Right lobe of liver (tissue), 6 donors: ENCODE data around the gene TMEM192. TPM values are rescaled to one million over a fixed set of nuclear protein-coding genes. Genes with fewer than 3 reads are reported as not detected.

Experiments
- ATAC-seq, 4 donors: fragments of 200-7000 bp; cut with Tn5 transposase; one replicate each; pipeline ENCODE4 v1.9.1; 2020; ENCODE audit warnings: mild to moderate bottlenecking in 4 of 4, moderate library complexity in 4 of 4
- DNase-seq, 3 donors: peaks; one replicate each; pipeline ENCODE4 v3.0.0-alpha.2; 2020
- H3K27ac ChIP-seq, 3 donors: fragments of 200-600 bp; one replicate each; pipeline ENCODE4 v1.8.0; 2022
- H3K27me3 ChIP-seq, 2 donors: fragments of 200-600 bp; one replicate each; pipeline ENCODE4 v1.8.0; 2022
- H3K36me3 ChIP-seq, 4 donors: fragments of 200-600 bp; sonication (generic) in 1 of 4; one replicate each; pipeline versions ENCODE4 v1.5.1 to v1.8.0; 2017 to 2022; ENCODE audit warnings: control low read depth in 1 of 4
- H3K4me1 ChIP-seq, 4 donors: fragments of 200-600 bp; sonication (generic) in 1 of 4; one replicate each; pipeline versions ENCODE4 v1.5.1 to v1.8.0; 2017 to 2022; ENCODE audit warnings: control low read depth in 1 of 4
- H3K4me3 ChIP-seq, 3 donors: fragments of 200-600 bp; one replicate each; pipeline ENCODE4 v1.8.0; 2022
- H3K9me3 ChIP-seq, 4 donors: fragments of 200-600 bp; sonication (generic) in 1 of 4; one replicate each; pipeline versions ENCODE4 v1.5.1 to v1.8.0; 2017 to 2022; ENCODE audit warnings: control low read depth in 1 of 4
- POLR2A ChIP-seq: fragments of 450-650 bp; IDR thresholded peaks from one replicate; pipeline ENCODE4 v1.6.1; 2017; ENCODE audit warnings: antibody characterized with exemption, mild to moderate bottlenecking
- WGBS: methylation state at CpG from one replicate; pipeline ENCODE4 v1.1.6; 2018; ENCODE audit warnings: low coverage, low lambda C conversion rate; ENCODE audit not compliant: insufficient coverage; ENCODE audit errors: missing lambda C conversion rate; 5-methylcytosine and 5-hydroxymethylcytosine counted together
- intact Hi-C, 2 donors: fragments of 100-400 bp; cut with DNase I; formaldehyde crosslinking; loops; one replicate each; pipeline versions ENCODE4 v1.11.2 to v1.14.1; 2022
- total RNA-seq, 6 experiments: library from RNA; depleted of rRNA in 2 of 6; stranded (reverse); fragments of >200 nt in 2 of 6; fragmentation: NEBNext Ultra II Directional in 3 of 6; extraction: Animal tissue kit (Norgen Biotek cat#: 25700) in 3 of 6; gene quantifications; one replicate each; pipeline versions ENCODE4 v1.1.0 to v1.2.4, GENCODE V29; 2016 to 2023
- TF ChIP-seq, protein P1 (sequence below), 4 donors: fragments of 200-600 bp in 3 of 4; fragments of 450-650 bp in 1 of 4; IDR thresholded peaks; one replicate each; pipeline versions ENCODE4 v1.5.1 to v1.8.0; 2016 to 2022; ENCODE audit warnings: antibody characterized with exemption in 4 of 4, mild to moderate bottlenecking in 2 of 4
- donor health status: DM: no; HTN: yes; CAD: no.
- donor health status: DM: no; HTN: no; CAD: no.
- donor health status: DM: no; HTN: no; CAD: no.
- donor health status: DM: no; HTN: yes; CAD: no.
- donor health status: DM: no; HTN: yes; CAD: no.

TMEM192 gene
- total RNA-seq, 6 experiments from 2014 or later = 16.2 to 40.0 (median 23.3) TPM

DNA sequence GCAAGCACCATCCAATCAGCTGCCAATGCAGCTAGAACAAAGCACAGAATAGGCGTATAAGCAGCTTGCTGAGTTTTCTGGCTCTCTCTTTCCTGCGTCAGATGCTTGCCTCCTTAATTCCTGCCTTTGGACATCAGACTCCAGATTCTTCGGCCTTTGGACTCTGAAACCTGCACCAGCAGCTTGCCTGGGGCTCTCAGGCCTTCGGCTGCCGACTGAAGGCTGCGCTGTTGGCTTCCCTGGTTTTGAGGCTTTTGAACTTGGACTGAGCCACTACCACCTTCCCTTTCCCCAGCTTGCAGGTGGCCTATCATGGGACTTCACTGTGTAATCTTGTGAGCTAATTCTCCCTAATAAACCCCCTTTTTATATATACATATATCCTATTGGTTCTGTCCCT is 6.1 kb downstream of the TMEM192 start:
- no peak for TF ChIP-seq POLR2A
- TF ChIP-seq, protein P1, sequence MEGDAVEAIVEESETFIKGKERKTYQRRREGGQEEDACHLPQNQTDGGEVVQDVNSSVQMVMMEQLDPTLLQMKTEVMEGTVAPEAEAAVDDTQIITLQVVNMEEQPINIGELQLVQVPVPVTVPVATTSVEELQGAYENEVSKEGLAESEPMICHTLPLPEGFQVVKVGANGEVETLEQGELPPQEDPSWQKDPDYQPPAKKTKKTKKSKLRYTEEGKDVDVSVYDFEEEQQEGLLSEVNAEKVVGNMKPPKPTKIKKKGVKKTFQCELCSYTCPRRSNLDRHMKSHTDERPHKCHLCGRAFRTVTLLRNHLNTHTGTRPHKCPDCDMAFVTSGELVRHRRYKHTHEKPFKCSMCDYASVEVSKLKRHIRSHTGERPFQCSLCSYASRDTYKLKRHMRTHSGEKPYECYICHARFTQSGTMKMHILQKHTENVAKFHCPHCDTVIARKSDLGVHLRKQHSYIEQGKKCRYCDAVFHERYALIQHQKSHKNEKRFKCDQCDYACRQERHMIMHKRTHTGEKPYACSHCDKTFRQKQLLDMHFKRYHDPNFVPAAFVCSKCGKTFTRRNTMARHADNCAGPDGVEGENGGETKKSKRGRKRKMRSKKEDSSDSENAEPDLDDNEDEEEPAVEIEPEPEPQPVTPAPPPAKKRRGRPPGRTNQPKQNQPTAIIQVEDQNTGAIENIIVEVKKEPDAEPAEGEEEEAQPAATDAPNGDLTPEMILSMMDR (IDR thresholded peaks at IDR 0.05) = no peak
- 41% methylated on average over 6 of the region's 6 CpGs for WGBS
- Histone ChIP-seq H3K27me3 (no peaks in the 10 kb centered on the region), H3K9me3 (no peaks in the 10 kb centered on the region), H3K4me3 (no peak overlapping the region), H3K36me3 (peaks cover 0 to 15% (median 7%) of the 10 kb centered on the region in 4 donors), H3K27ac (peak overlapping the region in 1 of 3 donors; percentile 10), H3K4me1 (peaks cover 0 to 16% (median 2%) of the 10 kb centered on the region in 4 donors)
- no peak for DNase-seq
- intact Hi-C loops = no loop called here
- ATAC-seq = peak; percentile 54 to 89 (median 71)

DNA sequence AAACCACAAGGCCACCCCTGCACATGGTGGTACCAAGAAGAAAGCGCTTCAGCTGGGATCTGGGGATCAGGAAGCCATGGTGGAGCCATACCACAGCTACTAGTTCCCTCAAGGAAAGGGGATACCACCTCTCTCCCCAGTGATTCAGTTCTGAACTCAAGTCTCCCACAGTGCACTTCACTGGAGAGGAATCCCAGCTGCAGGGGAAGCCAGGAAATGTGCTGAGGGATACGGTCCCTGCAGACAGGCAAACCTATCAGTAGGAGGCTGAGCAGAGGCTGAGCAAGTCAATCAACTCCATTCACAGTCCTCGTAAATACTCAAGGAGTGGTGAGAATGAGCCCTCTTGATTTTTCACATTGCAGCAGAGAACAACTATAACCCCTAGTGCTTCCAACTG is 11.0 kb downstream of the TMEM192 start:
- peaks cover 0 to 53% (median 13%) of the 10 kb centered on the region in 4 donors for H3K36me3 ChIP-seq
- H3K9me3 ChIP-seq = no peaks in the 10 kb centered on the region
- DNase-seq = no peak
- intact Hi-C loops = no loop called here
- peaks cover 0 to 6% (median 0%) of the 10 kb centered on the region in 4 donors for H3K4me1 ChIP-seq
- ATAC-seq = no peak
- no peak overlapping the region for H3K4me3 ChIP-seq
- H3K27me3 ChIP-seq = no peaks in the 10 kb centered on the region
- H3K27ac ChIP-seq = no peak overlapping the region
- WGBS = 90% methylated on average over 3 of the region's 3 CpGs
- TF ChIP-seq, protein P1 (IDR thresholded peaks at IDR 0.05) = no peak
- no peak for TF ChIP-seq POLR2A

DNA sequence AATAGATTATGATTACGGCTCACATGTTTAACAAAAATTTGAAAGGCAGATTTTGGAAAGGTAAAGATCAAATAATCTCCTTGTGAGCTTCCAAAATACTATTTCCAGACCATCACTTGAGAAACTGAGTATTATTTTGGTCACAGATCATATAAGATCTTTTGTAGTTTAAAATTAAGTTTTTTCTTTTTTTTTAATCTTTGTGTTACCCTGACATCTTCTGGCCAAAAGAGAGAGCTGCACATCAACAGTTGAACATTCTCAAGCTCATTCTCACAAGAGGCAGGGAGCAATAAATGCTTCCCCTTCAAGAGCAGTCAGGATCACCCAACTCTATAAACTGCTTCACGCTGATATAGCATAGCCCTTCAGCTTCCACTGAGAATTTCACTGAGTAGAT is 15.9 kb downstream of the TMEM192 start:
- peaks cover 0 to 76% (median 8%) of the 10 kb centered on the region in 4 donors for H3K36me3 ChIP-seq
- no peak overlapping the region for H3K4me3 ChIP-seq
- H3K27me3 ChIP-seq = no peaks in the 10 kb centered on the region
- 83% methylated on average over 2 of the region's 2 CpGs for WGBS
- no peak for TF ChIP-seq POLR2A
- TF ChIP-seq, protein P1 (IDR thresholded peaks at IDR 0.05) = peak; percentile 19 to 53 (median 48)
- peak in 3 of 4 donors; percentile 35 to 54 (median 42) for ATAC-seq
- intact Hi-C loops = loop anchor here in 1 of 2 donors (10.0 kb wide), 1 partner anchor 322 kb away; no protein-coding TSS in a partner anchor
- no peaks in the 10 kb centered on the region for H3K4me1 ChIP-seq
- DNase-seq = no peak
- H3K9me3 ChIP-seq = no peaks in the 10 kb centered on the region
- H3K27ac ChIP-seq = no peak overlapping the region

DNA sequence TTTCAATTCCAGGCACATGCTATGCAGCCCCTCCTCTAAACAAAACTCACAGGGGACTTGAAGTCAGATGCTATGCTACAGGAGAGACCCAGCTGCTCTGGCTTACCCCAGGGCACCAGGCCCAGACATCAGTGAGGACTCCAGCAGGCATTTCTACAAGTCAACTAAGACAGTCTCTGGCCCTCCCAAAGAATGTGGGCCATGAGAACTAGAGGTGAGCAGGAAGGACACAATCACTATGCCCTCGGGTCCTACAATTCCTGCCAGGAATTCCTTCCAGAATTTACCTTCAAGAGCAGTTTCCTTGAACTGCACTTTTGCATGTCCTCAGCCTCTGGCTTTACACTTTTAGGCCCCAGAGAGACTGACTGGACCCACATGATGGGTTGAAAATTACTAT is 17.4 kb downstream of the TMEM192 start:
- no peak for TF ChIP-seq POLR2A
- TF ChIP-seq, protein P1 (IDR thresholded peaks at IDR 0.05) = no peak
- ATAC-seq = no peak
- Histone ChIP-seq H3K4me1 (no peaks in the 10 kb centered on the region), H3K4me3 (no peak overlapping the region), H3K27me3 (no peaks in the 10 kb centered on the region), H3K36me3 (peaks cover 0 to 61% (median 6%) of the 10 kb centered on the region in 4 donors), H3K27ac (no peak overlapping the region), H3K9me3 (no peaks in the 10 kb centered on the region)
- DNase-seq = no peak
- WGBS = no CpG with 5 or more reads among the region's 1 CpG
- intact Hi-C loops = loop anchor here in 1 of 2 donors (10.0 kb wide), 1 partner anchor 320 kb away; no protein-coding TSS in a partner anchor
